GM18498 (cell line): Measurements from ENCODE around the gene CARD11.

Experiments used
- ATAC-seq: cut with Tn5 transposase; IDR thresholded peaks from one replicate; pipeline ENCODE4 v1.9.1; 2021; ENCODE audit warnings: mild to moderate bottlenecking, moderate library complexity; ENCODE audit not compliant: unreplicated experiment

Gene CARD11

GRCh38 chr7:3043544-3044371 lies at the start of gene CARD11:
TSS of gene CARD11 (minus strand) at chr7:3043867. CDS start at chr7:2958506, 85,361 bp downstream.
- peak; percentile 37 for ATAC-seq

- ATAC-seq = peak; percentile 65
Measured at GRCh38 chr7:3092468-3092867, 48.8 kb upstream of the CARD11 start.

GRCh38 chr7:3091631-3092030 lies 48.0 kb upstream of the CARD11 start:
- no peak for ATAC-seq

GRCh38 chr7:3089493-3089892 lies 45.8 kb upstream of the CARD11 start:
- no peak for ATAC-seq

GRCh38 chr7:3087243-3087755 lies 43.6 kb upstream of the CARD11 start:
- no peak for ATAC-seq

- ATAC-seq = no peak
Measured at GRCh38 chr7:3083350-3083749, 39.7 kb upstream of the CARD11 start.

GRCh38 chr7:3082831-3083230 lies 39.2 kb upstream of the CARD11 start:
- ATAC-seq = no peak

GRCh38 chr7:3082386-3082785 lies 38.7 kb upstream of the CARD11 start:
- ATAC-seq = no peak

GRCh38 chr7:3080106-3080505 lies 36.4 kb upstream of the CARD11 start:
- no peak for ATAC-seq

- no peak for ATAC-seq
Measured at GRCh38 chr7:3078514-3078913, 34.8 kb upstream of the CARD11 start.

GRCh38 chr7:3076700-3077099 lies 33.0 kb upstream of the CARD11 start:
- no peak for ATAC-seq

GRCh38 chr7:3076163-3076562 lies 32.5 kb upstream of the CARD11 start:
- ATAC-seq = no peak

GRCh38 chr7:3075441-3075840 lies 31.8 kb upstream of the CARD11 start:
- no peak for ATAC-seq

GRCh38 chr7:3074459-3074821 lies 30.8 kb upstream of the CARD11 start:
- no peak for ATAC-seq

GRCh38 chr7:3073763-3074458 lies 30.2 kb upstream of the CARD11 start:
- no peak for ATAC-seq

GRCh38 chr7:3070908-3071307 lies 27.2 kb upstream of the CARD11 start:
- ATAC-seq = no peak

- ATAC-seq = no peak
Measured at GRCh38 chr7:3069771-3070449, 26.2 kb upstream of the CARD11 start.

- no peak for ATAC-seq
Measured at GRCh38 chr7:3068530-3068929, 24.9 kb upstream of the CARD11 start.

GRCh38 chr7:3067606-3068380 lies 24.1 kb upstream of the CARD11 start:
- ATAC-seq = no peak

GRCh38 chr7:3067193-3067592 lies 23.5 kb upstream of the CARD11 start:
- ATAC-seq = no peak

GRCh38 chr7:3066506-3066905 lies 22.8 kb upstream of the CARD11 start:
- no peak for ATAC-seq
